ENCODE measurements around the gene PDC. TPM values are rescaled to one million over a fixed set of nuclear protein-coding genes. Genes with fewer than 3 reads are reported as not detected.

PDC gene
- total RNA-seq, 1 donor from 2014 or later = not detected

- Histone ChIP-seq H3K27me3 (ENCODE audit: control insufficient read depth in 3 of 3, insufficient read depth in 3 of 3, low read length in 3 of 3) (no peaks in the 10 kb centered on the region), H3K36me3 (ENCODE audit: control insufficient read depth in 3 of 3, insufficient read depth in 3 of 3, low read length in 3 of 3) (no peaks in the 10 kb centered on the region), H3K9ac (ENCODE audit: low read depth in 1 of 3, low read length in 3 of 3) (no peak overlapping the region), H3K27ac (ENCODE audit: low read depth, low read length) (no peak overlapping the region), H3K4me3 (ENCODE audit: low read length in 3 of 3) (no peak overlapping the region), H3K9me3 (ENCODE audit: control insufficient read depth in 3 of 3, low read length in 3 of 3) (no peaks in the 10 kb centered on the region), H3K4me1 (ENCODE audit: control insufficient read depth in 3 of 3, insufficient read depth in 3 of 3, low read length in 3 of 3) (no peaks in the 10 kb centered on the region)
These were observed 31.8 kb upstream of the PDC start for GRCh38 chr1:186492531-186493291.

DNA sequence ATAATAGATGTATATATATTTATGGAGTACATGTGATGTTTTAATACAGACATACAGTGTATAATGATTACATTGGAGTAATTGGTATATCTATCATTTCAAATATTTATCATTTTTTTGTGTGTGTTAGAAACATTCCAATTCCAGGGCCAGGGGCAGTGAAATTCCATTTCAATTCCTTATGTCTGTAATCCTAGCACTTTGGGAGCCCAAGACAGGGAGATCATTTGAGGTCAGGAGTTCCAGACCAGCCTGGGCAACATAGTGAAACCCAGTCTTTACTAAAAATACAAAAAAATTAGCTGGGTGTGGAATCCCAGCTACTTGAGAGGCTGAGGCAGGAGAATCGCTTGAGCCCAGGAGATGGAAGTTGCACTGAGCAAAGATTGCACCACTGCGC is 30.4 kb upstream of the PDC start:
- no peak overlapping the region for H3K4me3 ChIP-seq (ENCODE audit: low read length in 3 of 3)
- H3K27me3 ChIP-seq (ENCODE audit: control insufficient read depth in 3 of 3, insufficient read depth in 3 of 3, low read length in 3 of 3) = no peaks in the 10 kb centered on the region
- no peaks in the 10 kb centered on the region for H3K36me3 ChIP-seq (ENCODE audit: control insufficient read depth in 3 of 3, insufficient read depth in 3 of 3, low read length in 3 of 3)
- H3K9ac ChIP-seq (ENCODE audit: low read depth in 1 of 3, low read length in 3 of 3) = no peak overlapping the region
- no peaks in the 10 kb centered on the region for H3K4me1 ChIP-seq (ENCODE audit: control insufficient read depth in 3 of 3, insufficient read depth in 3 of 3, low read length in 3 of 3)
- no peak overlapping the region for H3K27ac ChIP-seq (ENCODE audit: low read depth, low read length)
- no peaks in the 10 kb centered on the region for H3K9me3 ChIP-seq (ENCODE audit: control insufficient read depth in 3 of 3, low read length in 3 of 3)

DNA sequence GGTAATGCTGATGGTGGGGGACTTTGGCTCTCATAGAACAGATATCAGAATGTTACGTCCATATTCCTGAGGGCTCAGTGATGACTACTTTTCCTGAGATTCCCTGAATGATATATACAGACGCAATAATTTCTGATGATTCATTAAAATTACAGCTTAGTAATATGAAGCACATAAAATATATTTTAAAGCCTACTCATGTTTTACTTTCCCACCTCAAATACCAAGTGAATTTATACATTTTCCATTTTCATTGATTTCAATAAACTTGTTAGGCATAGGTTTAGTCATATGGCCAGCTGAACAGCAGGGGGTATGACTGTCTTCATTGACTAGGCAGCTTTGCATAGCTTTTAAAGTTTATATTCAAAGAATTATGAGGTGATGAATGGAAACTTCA is 26.2 kb upstream of the PDC start:
- Histone ChIP-seq H3K27me3 (ENCODE audit: control insufficient read depth in 3 of 3, insufficient read depth in 3 of 3, low read length in 3 of 3) (no peaks in the 10 kb centered on the region), H3K9me3 (ENCODE audit: control insufficient read depth in 3 of 3, low read length in 3 of 3) (no peaks in the 10 kb centered on the region), H3K36me3 (ENCODE audit: control insufficient read depth in 3 of 3, insufficient read depth in 3 of 3, low read length in 3 of 3) (no peaks in the 10 kb centered on the region), H3K27ac (ENCODE audit: low read depth, low read length) (no peak overlapping the region), H3K4me1 (ENCODE audit: control insufficient read depth in 3 of 3, insufficient read depth in 3 of 3, low read length in 3 of 3) (no peaks in the 10 kb centered on the region), H3K4me3 (ENCODE audit: low read length in 3 of 3) (no peak overlapping the region), H3K9ac (ENCODE audit: low read depth in 1 of 3, low read length in 3 of 3) (no peak overlapping the region)

DNA sequence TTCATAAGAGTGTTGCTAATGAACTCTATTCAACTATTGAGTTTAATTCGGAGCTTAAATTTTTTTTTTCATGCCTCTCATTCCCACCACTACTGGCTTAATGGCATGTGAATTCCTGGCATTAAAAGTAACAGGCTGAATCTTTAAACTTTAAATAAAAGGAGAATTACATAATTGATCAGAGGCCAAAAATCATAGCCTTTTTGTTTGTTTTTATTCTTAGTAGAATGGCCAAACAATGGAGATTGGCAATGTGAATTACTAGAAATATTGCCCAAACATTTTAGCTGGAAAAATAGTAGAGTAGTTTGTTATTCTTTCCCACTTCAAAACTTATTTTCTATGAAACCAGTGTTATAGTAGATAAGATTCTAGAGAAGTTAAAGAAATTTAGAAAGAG is 25.1 kb upstream of the PDC start:
- Histone ChIP-seq H3K9me3 (ENCODE audit: control insufficient read depth in 3 of 3, low read length in 3 of 3) (no peaks in the 10 kb centered on the region), H3K36me3 (ENCODE audit: control insufficient read depth in 3 of 3, insufficient read depth in 3 of 3, low read length in 3 of 3) (no peaks in the 10 kb centered on the region), H3K4me1 (ENCODE audit: control insufficient read depth in 3 of 3, insufficient read depth in 3 of 3, low read length in 3 of 3) (no peaks in the 10 kb centered on the region), H3K27ac (ENCODE audit: low read depth, low read length) (no peak overlapping the region), H3K9ac (ENCODE audit: low read depth in 1 of 3, low read length in 3 of 3) (no peak overlapping the region), H3K4me3 (ENCODE audit: low read length in 3 of 3) (no peak overlapping the region), H3K27me3 (ENCODE audit: control insufficient read depth in 3 of 3, insufficient read depth in 3 of 3, low read length in 3 of 3) (no peaks in the 10 kb centered on the region)

DNA sequence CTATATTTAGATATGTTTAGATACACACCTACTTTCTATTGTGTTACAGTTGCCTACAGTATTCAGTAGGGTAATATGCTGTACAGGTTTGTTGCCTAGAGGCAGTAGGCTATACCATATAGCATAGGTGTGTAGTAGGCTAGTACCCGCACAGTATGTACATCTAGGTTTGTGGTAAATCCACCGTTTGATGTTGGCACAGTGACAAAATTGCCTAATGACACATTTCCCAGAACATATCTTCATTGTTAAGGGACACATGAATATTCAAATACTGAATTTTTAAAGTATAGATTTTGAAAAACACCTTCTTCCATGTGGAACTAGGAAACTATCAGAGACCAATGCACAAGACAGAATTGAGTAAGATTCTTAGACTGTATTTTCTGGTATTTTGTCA is 22.6 kb upstream of the PDC start:
- no peaks in the 10 kb centered on the region for H3K4me1 ChIP-seq (ENCODE audit: control insufficient read depth in 3 of 3, insufficient read depth in 3 of 3, low read length in 3 of 3)
- no peak overlapping the region for H3K9ac ChIP-seq (ENCODE audit: low read depth in 1 of 3, low read length in 3 of 3)
- no peak overlapping the region for H3K4me3 ChIP-seq (ENCODE audit: low read length in 3 of 3)
- no peaks in the 10 kb centered on the region for H3K9me3 ChIP-seq (ENCODE audit: control insufficient read depth in 3 of 3, low read length in 3 of 3)
- H3K27ac ChIP-seq (ENCODE audit: low read depth, low read length) = no peak overlapping the region
- no peaks in the 10 kb centered on the region for H3K27me3 ChIP-seq (ENCODE audit: control insufficient read depth in 3 of 3, insufficient read depth in 3 of 3, low read length in 3 of 3)
- H3K36me3 ChIP-seq (ENCODE audit: control insufficient read depth in 3 of 3, insufficient read depth in 3 of 3, low read length in 3 of 3) = no peaks in the 10 kb centered on the region

GRCh38 chr1:186482661-186483255 is 21.8 kb upstream of the PDC start:
- no peaks in the 10 kb centered on the region for H3K9me3 ChIP-seq (ENCODE audit: control insufficient read depth in 3 of 3, low read length in 3 of 3)
- H3K27ac ChIP-seq (ENCODE audit: low read depth, low read length) = no peak overlapping the region
- H3K36me3 ChIP-seq (ENCODE audit: control insufficient read depth in 3 of 3, insufficient read depth in 3 of 3, low read length in 3 of 3) = no peaks in the 10 kb centered on the region
- H3K4me3 ChIP-seq (ENCODE audit: low read length in 3 of 3) = no peak overlapping the region
- no peaks in the 10 kb centered on the region for H3K4me1 ChIP-seq (ENCODE audit: control insufficient read depth in 3 of 3, insufficient read depth in 3 of 3, low read length in 3 of 3)
- no peak overlapping the region for H3K9ac ChIP-seq (ENCODE audit: low read depth in 1 of 3, low read length in 3 of 3)
- H3K27me3 ChIP-seq (ENCODE audit: control insufficient read depth in 3 of 3, insufficient read depth in 3 of 3, low read length in 3 of 3) = no peaks in the 10 kb centered on the region

GRCh38 chr1:186481303-186481888 is 20.5 kb upstream of the PDC start:
- Histone ChIP-seq H3K9me3 (ENCODE audit: control insufficient read depth in 3 of 3, low read length in 3 of 3) (no peaks in the 10 kb centered on the region), H3K27ac (ENCODE audit: low read depth, low read length) (no peak overlapping the region), H3K4me1 (ENCODE audit: control insufficient read depth in 3 of 3, insufficient read depth in 3 of 3, low read length in 3 of 3) (no peaks in the 10 kb centered on the region), H3K36me3 (ENCODE audit: control insufficient read depth in 3 of 3, insufficient read depth in 3 of 3, low read length in 3 of 3) (no peaks in the 10 kb centered on the region), H3K4me3 (ENCODE audit: low read length in 3 of 3) (no peak overlapping the region), H3K9ac (ENCODE audit: low read depth in 1 of 3, low read length in 3 of 3) (no peak overlapping the region), H3K27me3 (ENCODE audit: control insufficient read depth in 3 of 3, insufficient read depth in 3 of 3, low read length in 3 of 3) (no peaks in the 10 kb centered on the region)

DNA sequence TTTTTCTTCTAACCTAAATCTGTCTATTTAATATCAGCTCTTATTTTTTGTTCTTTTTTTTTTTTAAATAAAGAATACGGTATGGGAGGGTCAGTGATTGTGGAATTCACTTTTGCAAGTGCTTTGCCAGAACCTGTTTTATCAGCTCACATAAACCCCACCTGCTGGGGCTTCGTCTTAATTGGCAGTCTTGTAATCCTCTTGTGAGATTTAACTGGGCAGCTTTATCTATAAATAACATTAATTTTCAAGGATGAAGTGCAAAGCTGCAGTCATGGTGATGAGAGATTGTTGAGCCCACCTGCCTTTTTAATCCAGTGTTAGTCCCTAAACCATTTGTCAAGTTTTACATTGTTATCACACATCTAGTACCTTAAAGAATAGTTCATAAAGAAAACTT is 18.2 kb upstream of the PDC start:
- Histone ChIP-seq H3K4me1 (ENCODE audit: control insufficient read depth in 3 of 3, insufficient read depth in 3 of 3, low read length in 3 of 3) (no peaks in the 10 kb centered on the region), H3K27me3 (ENCODE audit: control insufficient read depth in 3 of 3, insufficient read depth in 3 of 3, low read length in 3 of 3) (no peaks in the 10 kb centered on the region), H3K9me3 (ENCODE audit: control insufficient read depth in 3 of 3, low read length in 3 of 3) (no peaks in the 10 kb centered on the region), H3K9ac (ENCODE audit: low read depth in 1 of 3, low read length in 3 of 3) (no peak overlapping the region), H3K27ac (ENCODE audit: low read depth, low read length) (no peak overlapping the region), H3K4me3 (ENCODE audit: low read length in 3 of 3) (no peak overlapping the region), H3K36me3 (ENCODE audit: control insufficient read depth in 3 of 3, insufficient read depth in 3 of 3, low read length in 3 of 3) (no peaks in the 10 kb centered on the region)

DNA sequence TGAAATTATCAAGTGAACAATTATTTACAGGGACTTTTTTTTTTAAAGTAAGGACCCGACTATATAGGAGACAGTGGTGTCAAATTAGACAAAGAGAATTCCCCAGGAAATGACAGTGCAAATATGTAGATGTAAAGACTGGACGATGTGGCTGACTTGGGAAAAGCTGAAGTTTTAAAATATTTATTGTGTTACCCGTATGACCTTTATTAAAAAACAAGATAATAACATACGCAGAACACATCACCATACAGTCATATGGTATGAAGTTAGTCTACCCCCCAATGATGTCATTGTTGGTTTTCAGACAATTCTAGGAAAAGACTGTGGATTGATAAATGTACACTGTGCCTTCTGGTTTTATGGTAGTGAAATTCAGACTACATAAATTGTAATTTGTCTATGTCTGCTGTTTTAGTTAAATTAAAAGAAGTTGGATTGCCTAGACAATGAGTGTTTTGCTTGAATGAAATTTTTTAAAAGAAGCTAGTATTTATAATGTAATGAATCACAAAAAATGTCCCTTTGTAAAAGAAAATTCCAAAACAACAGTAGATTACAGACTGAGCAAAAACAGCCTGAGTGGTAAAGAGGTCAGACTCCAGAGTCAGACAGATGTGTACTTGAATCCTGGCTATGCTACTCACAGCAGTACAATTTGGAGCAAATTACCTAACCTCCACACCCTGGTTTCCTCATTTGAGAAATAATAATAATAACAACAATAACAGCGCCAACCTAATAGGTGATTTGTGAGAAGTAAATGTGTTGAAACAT is 15.5 kb upstream of the PDC start:
- Histone ChIP-seq H3K9me3 (ENCODE audit: control insufficient read depth in 3 of 3, low read length in 3 of 3) (no peaks in the 10 kb centered on the region), H3K9ac (ENCODE audit: low read depth in 1 of 3, low read length in 3 of 3) (no peak overlapping the region), H3K27ac (ENCODE audit: low read depth, low read length) (no peak overlapping the region)

GRCh38 chr1:186474208-186474607 is 13.3 kb upstream of the PDC start:
- H3K27me3 ChIP-seq (ENCODE audit: control insufficient read depth in 3 of 3, insufficient read depth in 3 of 3, low read length in 3 of 3) = no peaks in the 10 kb centered on the region
- H3K36me3 ChIP-seq (ENCODE audit: control insufficient read depth in 3 of 3, insufficient read depth in 3 of 3, low read length in 3 of 3) = no peaks in the 10 kb centered on the region
- H3K9ac ChIP-seq (ENCODE audit: low read depth in 1 of 3, low read length in 3 of 3) = no peak overlapping the region
- no peak overlapping the region for H3K4me3 ChIP-seq (ENCODE audit: low read length in 3 of 3)
- H3K9me3 ChIP-seq (ENCODE audit: control insufficient read depth in 3 of 3, low read length in 3 of 3) = no peaks in the 10 kb centered on the region
- H3K4me1 ChIP-seq (ENCODE audit: control insufficient read depth in 3 of 3, insufficient read depth in 3 of 3, low read length in 3 of 3) = no peaks in the 10 kb centered on the region
- no peak overlapping the region for H3K27ac ChIP-seq (ENCODE audit: low read depth, low read length)

More for the DNA sequence above, 15.5 kb upstream of the PDC start:
- Histone ChIP-seq H3K4me3 (ENCODE audit: low read length in 3 of 3) (no peak overlapping the region), H3K36me3 (ENCODE audit: control insufficient read depth in 3 of 3, insufficient read depth in 3 of 3, low read length in 3 of 3) (no peaks in the 10 kb centered on the region), H3K27me3 (ENCODE audit: control insufficient read depth in 3 of 3, insufficient read depth in 3 of 3, low read length in 3 of 3) (no peaks in the 10 kb centered on the region), H3K4me1 (ENCODE audit: control insufficient read depth in 3 of 3, insufficient read depth in 3 of 3, low read length in 3 of 3) (no peaks in the 10 kb centered on the region)
